ENCODE data around the gene EGFR.

DNA sequence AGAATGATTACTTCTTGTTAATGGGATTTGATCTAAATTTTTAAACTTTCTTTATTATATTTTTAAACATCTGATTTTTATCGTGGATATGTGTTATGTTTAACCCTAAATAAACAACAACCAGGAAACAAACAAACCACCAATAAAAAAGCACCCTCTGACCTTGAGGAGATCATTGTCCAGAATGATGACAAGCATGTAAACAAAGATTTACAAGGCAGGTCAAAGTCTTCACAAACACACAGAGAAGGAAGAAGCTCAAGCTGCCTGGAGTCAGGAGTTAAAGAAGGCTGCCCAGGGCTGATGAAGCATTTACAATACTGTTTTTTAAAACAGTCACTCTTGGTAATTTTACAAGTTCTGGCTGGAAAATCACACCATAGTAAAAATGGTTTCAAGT is 31.0 kb upstream of the EGFR start:
- TF ChIP-seq, protein P1, sequence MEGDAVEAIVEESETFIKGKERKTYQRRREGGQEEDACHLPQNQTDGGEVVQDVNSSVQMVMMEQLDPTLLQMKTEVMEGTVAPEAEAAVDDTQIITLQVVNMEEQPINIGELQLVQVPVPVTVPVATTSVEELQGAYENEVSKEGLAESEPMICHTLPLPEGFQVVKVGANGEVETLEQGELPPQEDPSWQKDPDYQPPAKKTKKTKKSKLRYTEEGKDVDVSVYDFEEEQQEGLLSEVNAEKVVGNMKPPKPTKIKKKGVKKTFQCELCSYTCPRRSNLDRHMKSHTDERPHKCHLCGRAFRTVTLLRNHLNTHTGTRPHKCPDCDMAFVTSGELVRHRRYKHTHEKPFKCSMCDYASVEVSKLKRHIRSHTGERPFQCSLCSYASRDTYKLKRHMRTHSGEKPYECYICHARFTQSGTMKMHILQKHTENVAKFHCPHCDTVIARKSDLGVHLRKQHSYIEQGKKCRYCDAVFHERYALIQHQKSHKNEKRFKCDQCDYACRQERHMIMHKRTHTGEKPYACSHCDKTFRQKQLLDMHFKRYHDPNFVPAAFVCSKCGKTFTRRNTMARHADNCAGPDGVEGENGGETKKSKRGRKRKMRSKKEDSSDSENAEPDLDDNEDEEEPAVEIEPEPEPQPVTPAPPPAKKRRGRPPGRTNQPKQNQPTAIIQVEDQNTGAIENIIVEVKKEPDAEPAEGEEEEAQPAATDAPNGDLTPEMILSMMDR (IDR thresholded peaks at IDR 0.05), result no peak
- TF ChIP-seq EP300 (IDR thresholded peaks at IDR 0.05), result no peak
- no peak for TF ChIP-seq POLR2A (IDR thresholded peaks at IDR 0.05; ENCODE audit: low read depth)

Data from esophagus muscularis mucosa (tissue), 4 donors.